ENCODE results near the gene TLR10. TPM values are rescaled to one million over a fixed set of nuclear protein-coding genes. Genes with fewer than 3 reads are reported as not detected.
A peak's percentile ranks its signal among the peaks of the same experiment; 100 is the strongest.
"Not testable (repeated sequence)": the region's sequence is repeated elsewhere in the genome, so short reads cannot be mapped to it uniquely, and the experiment has no call there.

TLR10 gene
- polyA plus RNA-seq, 2 of the 4 experiments (the other 2 are of a cell fraction) = 0.14 TPM; not detected in 1

- no peak for ATAC-seq
Observed at GRCh38 chr4:38811297-38811696, 28.5 kb upstream of the TLR10 start.

GRCh38 chr4:38807462-38807861 lies 24.7 kb upstream of the TLR10 start:
- H3K27ac ChIP-seq; H3K4me3 ChIP-seq; DNase-seq (ENCODE audit: low read depth in 1 of 2, low spot score in 1 of 2); FAIRE-seq; H3K9me3 ChIP-seq; POLR2A ChIA-PET; ATAC-seq; CTCF ChIA-PET; H3K4me2 ChIP-seq; H3K4me1 ChIP-seq: not testable (repeated sequence)
- 70% methylated on average over 2 of the region's 29 CpGs for WGBS (ENCODE audit: missing lambda C conversion rate)

More at GRCh38 chr4:38811297-38811696, 28.5 kb upstream of the TLR10 start:
- 88% methylated on average over 6 of the region's 6 CpGs for WGBS (ENCODE audit: missing lambda C conversion rate)
- Histone ChIP-seq H3K4me2 (no peak overlapping the region), H3K9me3 (no peaks in the 10 kb centered on the region), H3K4me3 (no peak overlapping the region), H3K4me1 (no peaks in the 10 kb centered on the region), H3K27ac (no peak overlapping the region)
- DNase-seq (ENCODE audit: low read depth in 1 of 2, low spot score in 1 of 2) (no peak), FAIRE-seq (no peak)
- TF ChIP-seq CHD2 (IDR thresholded peaks at IDR 0.05; ENCODE audit: low read length, partially characterized antibody) (no peak), JUNB (IDR thresholded peaks at IDR 0.05) (no peak), CBX2 (IDR thresholded peaks at IDR 0.05; ENCODE audit: borderline replicate concordance, low read depth) (no peak)
- ChIA-PET POLR2A (no interaction called here), CTCF (interaction anchor here (0.7 to 1.4 kb wide), 2 partner anchors 52 to 579 kb away, joined by 3 to 5 read pairs; no protein-coding TSS in a partner anchor)

- POLR2A ChIA-PET; H3K9me3 ChIP-seq; H3K4me2 ChIP-seq; FAIRE-seq; ATAC-seq; H3K4me1 ChIP-seq; H3K27ac ChIP-seq; DNase-seq (ENCODE audit: low read depth in 1 of 2, low spot score in 1 of 2); H3K4me3 ChIP-seq: not testable (repeated sequence)
- peak; percentile 57 for TF ChIP-seq ZC3H11A (IDR thresholded peaks at IDR 0.05)
- CTCF ChIA-PET = interaction anchor here (1.4 to 8.8 kb wide), 2 partner anchors 16 to 47 kb away, joined by 4 to 60 read pairs; no protein-coding TSS in a partner anchor
- WGBS (ENCODE audit: missing lambda C conversion rate) = 94% methylated on average over 9 of the region's 9 CpGs
Observed at GRCh38 chr4:38806251-38806650, 23.5 kb upstream of the TLR10 start.

GRCh38 chr4:38805530-38806145 lies 22.8 kb upstream of the TLR10 start:
- ChIA-PET POLR2A (no interaction called here), CTCF (interaction anchor here (0.5 to 8.8 kb wide), 7 partner anchors 7 to 59 kb away, joined by 3 to 60 read pairs (median 4); partner anchors contain the start of gene TLR10)
- 0 out of 3 replicates have a peak, but pooled peaks cover 6% of the 10 kb centered on the region for H3K9me3 ChIP-seq
- H3K27ac ChIP-seq = no peak overlapping the region
- no peak for TF ChIP-seq CHD4 (IDR thresholded peaks at IDR 0.05; ENCODE audit: borderline replicate concordance)
- no peak for TF ChIP-seq ZSCAN20 (CRISPR knock-in tag; IDR thresholded peaks at IDR 0.05)
- TF ChIP-seq MAZ (IDR thresholded peaks at IDR 0.05; ENCODE audit: borderline replicate concordance, low read depth, low read length) = no peak
- TF ChIP-seq SMC3 (IDR thresholded peaks at IDR 0.05) = no peak
- TF ChIP-seq ESRRA (IDR thresholded peaks at IDR 0.05; ENCODE audit: borderline replicate concordance, low read length) = no peak
- no peak overlapping the region for H3K4me2 ChIP-seq
- DNase-seq (ENCODE audit: low read depth in 1 of 2, low spot score in 1 of 2) = no peak
- H3K4me3 ChIP-seq = no peak overlapping the region
- no peak for FAIRE-seq
- ATAC-seq = no peak
- WGBS (ENCODE audit: missing lambda C conversion rate) = 69% methylated on average over 5 of the region's 5 CpGs
- H3K4me1 ChIP-seq = peaks cover 7% of the 10 kb centered on the region; the same call in 1 of the 3 replicates

- Histone ChIP-seq H3K4me2 (peak within 1 kb of the TSS; percentile 41; the same call in 2 of the 3 replicates), H3K9me3 (0 out of 3 replicates have a peak, but pooled peaks cover 6% of the 10 kb centered on the region), H3K4me3 (no peak within 1 kb of the TSS), H3K27ac (peak within 1 kb of the TSS; percentile 12 to 51; a peak in 3 of 6 replicates), H3K4me1 (peaks cover 7% of the 10 kb centered on the region; the same call in 1 of the 3 replicates)
- FAIRE-seq (no peak), ATAC-seq (peak; percentile 56 to 66; a peak in 4 of 6 replicates), DNase-seq (ENCODE audit: low read depth in 1 of 2, low spot score in 1 of 2) (peak in 1 of 2 experiments; percentile 56)
- POLR2A ChIA-PET = no interaction called here
- TF ChIP-seq NR3C1 (IDR thresholded peaks at IDR 0.05) = no peak
- no peak for TF ChIP-seq PBX3 (IDR thresholded peaks at IDR 0.05)
- TF ChIP-seq SMC3 (IDR thresholded peaks at IDR 0.05) = peak; percentile 52
- no peak for TF ChIP-seq TFCP2L1 (CRISPR knock-in tag; IDR thresholded peaks at IDR 0.05)
- peak; percentile 54 to 59 for TF ChIP-seq RAD21 (conservative IDR thresholded peaks at IDR 0.05 in 1 of 2, IDR thresholded peaks at IDR 0.05 in 1 of 2)
- peak; percentile 50 for TF ChIP-seq CTCF (IDR thresholded peaks at IDR 0.05)
- TF ChIP-seq CHD4 (IDR thresholded peaks at IDR 0.05; ENCODE audit: borderline replicate concordance) = no peak
- TF ChIP-seq BHLHE40 (IDR thresholded peaks at IDR 0.05; ENCODE audit: low read depth, low read length) = no peak
- CTCF ChIA-PET = interaction anchor here (0.6 to 8.8 kb wide), 18 partner anchors 8 to 737 kb away, joined by 3 to 60 read pairs (median 4); partner anchors contain the start of gene TLR10
- 49% methylated on average over 7 of the region's 7 CpGs for WGBS (ENCODE audit: missing lambda C conversion rate)
Observed at GRCh38 chr4:38804654-38805295, 22.0 kb upstream of the TLR10 start, which contains the start of gene TLR1. Gene TLR1 (minus strand): TSS chr4:38804791. CDS start chr4:38798831, 5,960 bp downstream.

All from A549 (cell line).